ENCODE results near the gene SHPK.

SHPK gene

DNA sequence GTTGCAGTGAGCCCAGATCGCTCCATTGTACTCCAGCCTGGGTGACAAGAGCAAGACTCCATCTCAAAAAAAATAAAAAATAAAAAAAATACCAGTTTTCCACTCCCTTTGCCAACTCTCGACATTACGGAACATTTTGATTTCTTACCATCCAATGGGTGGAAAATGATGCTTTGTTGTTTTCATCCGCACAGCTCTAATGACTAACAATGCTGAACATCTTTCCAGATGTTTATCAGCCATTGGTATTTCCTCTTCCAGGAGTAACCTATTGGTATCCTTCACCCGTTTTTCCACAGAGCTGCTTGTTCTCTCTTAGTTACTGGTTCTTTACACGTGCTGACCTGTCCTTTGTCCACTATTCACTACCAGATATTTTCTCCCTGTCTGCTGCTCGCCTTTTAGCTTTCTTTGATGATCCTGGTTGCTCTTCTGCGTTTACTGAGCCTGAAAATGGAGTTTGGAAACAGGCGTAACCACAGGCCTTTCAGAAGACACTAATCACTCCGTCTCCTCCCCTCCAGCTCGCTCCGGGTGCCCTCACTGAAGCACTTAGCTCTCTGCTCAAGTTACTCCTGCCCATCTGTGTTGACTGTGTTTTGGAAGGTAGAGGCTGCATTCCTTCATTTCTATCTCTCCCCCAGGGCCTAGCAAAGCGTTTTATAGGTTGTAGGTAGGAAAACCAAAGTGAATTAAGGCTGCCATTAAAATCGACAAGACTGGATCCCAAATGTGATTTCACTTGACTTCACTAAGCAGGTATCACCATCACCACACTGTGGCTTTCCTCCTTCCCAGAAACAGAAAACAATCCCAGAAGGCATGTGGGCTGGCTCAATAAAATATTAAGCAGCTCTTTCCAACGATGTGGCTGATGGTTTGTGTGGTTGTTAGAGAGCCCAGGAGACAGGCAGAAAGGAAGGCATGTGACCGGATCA, 8.9 kb downstream of the SHPK start:
- FAIRE-seq (no peak), DNase-seq (ENCODE audit: insufficient read length, low spot score) (no peak)
- no peak for TF ChIP-seq POLR2A (IDR thresholded peaks at IDR 0.05; ENCODE audit: low read depth, low read length)

DNA sequence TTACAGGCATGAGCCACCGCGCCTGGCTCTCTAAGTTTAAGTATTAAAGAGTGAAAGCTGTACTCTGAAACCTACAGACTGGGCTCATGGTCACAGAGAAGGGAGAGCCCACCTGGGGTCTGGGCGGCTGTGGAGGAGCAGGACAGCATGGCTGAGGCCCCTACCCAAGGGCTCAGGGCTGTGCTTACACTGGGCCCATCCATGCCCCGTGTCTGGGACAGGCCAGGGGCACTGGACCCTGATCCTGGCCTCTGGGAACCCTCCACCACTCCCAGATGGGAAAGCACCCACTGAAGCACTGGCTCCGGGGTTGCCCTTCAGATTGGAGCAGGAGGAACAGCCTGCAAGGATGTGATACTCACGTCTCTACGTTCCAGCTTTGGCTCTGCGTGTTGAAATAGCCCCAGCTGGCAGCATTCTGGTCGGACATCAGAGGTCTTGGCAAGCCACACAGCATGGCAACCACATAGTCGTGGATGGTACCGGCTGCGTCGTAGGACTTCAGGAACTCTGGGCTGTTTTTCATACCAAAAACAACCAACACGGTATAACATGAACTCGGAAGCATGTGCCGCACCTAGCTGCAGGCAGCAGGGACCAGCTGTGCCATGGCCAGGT, 13.0 kb downstream of the SHPK start:
- DNase-seq (ENCODE audit: insufficient read length, low spot score) (no peak), FAIRE-seq (no peak)
- TF ChIP-seq POLR2A (IDR thresholded peaks at IDR 0.05; ENCODE audit: low read depth, low read length) = no peak

DNA sequence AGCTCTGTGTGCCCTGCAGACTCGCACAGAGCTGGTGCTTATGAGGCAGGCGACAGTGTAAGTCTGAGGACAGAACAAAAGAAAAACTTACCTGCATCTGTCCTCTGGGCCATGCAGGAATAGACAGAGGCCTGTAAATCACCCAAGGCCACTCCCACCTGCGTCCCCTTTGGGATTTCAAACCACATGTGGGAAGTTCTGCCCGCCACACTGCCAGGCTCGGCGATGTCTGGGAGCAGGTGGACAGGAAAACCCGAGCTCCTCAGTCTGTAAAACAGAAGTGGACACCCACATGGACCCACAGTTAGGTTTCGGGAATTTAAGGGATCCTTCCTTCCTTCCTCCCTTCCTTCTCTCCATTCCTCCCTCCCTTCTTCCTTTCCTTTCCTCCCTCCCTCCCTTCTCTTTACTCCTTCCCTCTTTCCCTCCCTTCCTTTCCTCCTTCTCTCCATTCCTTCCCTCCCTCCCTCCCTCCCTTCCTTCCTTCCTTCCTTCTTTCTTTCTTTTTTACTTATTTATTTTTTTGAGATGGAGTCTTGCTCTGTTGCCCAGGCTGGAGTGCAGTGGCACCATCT, 14.8 kb downstream of the SHPK start:
- FAIRE-seq = no peak
- no peak for TF ChIP-seq POLR2A (IDR thresholded peaks at IDR 0.05; ENCODE audit: low read depth, low read length)
- DNase-seq (ENCODE audit: insufficient read length, low spot score) = no peak

DNA sequence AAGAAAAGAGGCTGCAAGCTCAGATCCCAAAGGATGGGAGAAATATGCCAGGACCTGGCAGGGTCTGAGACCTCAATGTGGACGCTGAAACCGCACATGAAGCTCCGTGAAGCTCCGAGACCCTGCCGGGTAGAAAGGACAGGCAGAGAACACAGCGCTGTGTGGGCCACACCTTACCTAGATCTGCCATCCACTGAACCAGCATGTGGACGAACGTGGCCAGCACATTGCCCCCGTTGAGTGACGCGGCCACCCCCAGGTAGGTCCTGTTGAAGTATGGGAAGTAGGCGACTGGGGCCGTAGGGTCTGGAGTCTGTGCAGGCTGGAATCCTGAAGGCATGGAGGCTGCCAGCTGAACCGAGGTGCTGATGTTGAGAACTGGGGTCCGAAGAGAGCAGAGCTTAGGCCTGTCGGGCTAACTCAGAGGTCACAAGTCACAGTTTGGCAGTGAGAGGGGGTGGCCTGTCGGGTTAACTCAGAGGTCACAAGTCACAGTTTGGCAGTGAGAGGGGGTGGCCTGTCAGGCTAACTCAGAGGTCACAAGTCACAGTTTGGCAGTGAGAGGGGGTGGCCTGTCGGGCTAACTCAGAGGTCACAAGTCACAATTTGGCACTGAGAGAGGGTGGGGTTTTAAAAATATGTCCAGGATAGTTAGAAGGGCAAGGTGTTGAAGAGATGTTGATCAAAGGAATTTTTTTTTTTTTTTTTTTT, 20.7 kb downstream of the SHPK start:
- DNase-seq (ENCODE audit: insufficient read length, low spot score) (no peak), FAIRE-seq (no peak)
- no peak for TF ChIP-seq POLR2A (IDR thresholded peaks at IDR 0.05; ENCODE audit: low read depth, low read length)

DNA sequence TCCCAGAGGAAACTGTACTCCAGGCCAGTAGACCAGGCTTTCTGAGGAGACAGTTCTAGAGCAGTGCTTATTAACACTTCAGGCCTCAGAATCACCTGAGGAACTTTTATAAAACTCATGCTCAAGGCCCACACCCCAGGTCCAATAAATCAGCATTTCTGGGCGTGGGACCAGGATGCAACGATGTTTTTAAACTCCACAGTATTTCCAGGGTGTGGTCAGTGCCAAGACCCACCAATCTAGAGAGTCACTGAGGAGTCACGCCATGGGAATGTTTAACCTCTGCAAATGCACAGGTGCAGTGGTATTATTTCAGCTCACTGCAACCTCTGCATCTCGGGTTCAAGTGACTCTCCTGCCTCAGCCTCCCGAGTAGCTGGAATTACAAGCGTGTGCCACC, 22.9 kb downstream of the SHPK start:
- DNase-seq (ENCODE audit: insufficient read length, low spot score) (no peak), FAIRE-seq (no peak)
- TF ChIP-seq POLR2A (IDR thresholded peaks at IDR 0.05; ENCODE audit: low read depth, low read length) = no peak

DNA sequence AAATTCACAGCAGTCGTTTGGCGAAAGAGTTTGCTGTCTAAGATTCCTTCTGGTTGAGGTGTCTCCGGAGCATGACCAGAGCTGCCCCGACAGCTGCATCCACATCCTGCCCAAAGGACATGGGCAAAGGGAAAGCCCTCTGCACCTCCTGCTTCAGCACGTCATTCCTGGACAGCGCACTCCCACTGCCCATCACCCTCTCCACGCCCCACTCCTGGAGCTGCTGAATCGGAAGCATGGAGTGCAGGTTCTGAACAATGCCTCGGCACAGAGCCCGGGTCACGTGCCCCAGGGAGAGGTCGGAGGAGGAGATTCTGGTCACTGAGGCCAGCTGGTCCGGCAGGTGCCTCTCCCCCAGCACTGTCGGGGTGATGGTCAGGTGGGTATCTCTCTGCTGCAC, 25.5 kb downstream of the SHPK start:
- DNase-seq (ENCODE audit: insufficient read length, low spot score) = no peak
- FAIRE-seq = no peak
- no peak for TF ChIP-seq POLR2A (IDR thresholded peaks at IDR 0.05; ENCODE audit: low read depth, low read length)

DNA sequence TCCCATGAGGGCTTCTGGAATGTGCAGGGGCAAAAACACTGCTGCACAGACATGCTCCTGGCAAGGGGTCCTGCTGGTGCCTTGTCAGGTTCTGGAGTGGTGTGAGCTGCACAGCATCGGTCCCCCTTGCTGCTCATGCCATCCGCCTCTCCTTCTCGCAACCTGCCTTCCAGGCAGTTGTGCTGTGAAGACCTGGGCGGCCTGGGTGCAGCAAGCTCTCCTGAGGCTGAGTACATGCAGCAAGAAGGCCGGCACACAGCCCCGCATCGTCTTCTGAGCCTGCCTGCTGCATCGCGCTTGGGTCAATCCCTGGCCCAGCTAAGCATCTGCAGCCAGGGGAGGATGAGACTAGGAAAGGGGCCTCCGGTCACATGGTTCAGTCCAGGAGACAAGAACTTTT, 26.4 kb downstream of the SHPK start:
- DNase-seq (ENCODE audit: insufficient read length, low spot score) (no peak), FAIRE-seq (no peak)
- TF ChIP-seq POLR2A (IDR thresholded peaks at IDR 0.05; ENCODE audit: low read depth, low read length) = no peak

DNA sequence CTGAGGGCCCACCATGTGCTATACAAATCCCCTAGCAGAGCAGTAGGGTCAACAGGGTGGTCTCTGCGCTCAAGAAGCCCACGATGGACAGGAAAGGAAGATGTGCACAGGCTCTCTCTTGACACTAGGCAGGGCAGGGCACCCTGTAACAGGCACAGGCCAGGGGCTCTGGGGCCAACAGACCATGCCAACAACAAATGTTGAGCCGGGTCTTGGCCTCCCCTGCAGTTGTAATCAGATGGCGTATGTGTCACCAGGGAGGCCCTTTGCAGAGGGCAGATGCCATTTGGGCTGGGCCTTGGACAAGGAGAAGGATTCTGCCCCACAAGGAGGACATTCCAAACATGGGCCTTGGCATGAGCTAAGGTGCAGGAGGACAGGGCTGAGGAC, 32.2 kb downstream of the SHPK start:
- FAIRE-seq (no peak), DNase-seq (ENCODE audit: insufficient read length, low spot score) (no peak)
- TF ChIP-seq POLR2A (IDR thresholded peaks at IDR 0.05; ENCODE audit: low read depth, low read length) = no peak

DNA sequence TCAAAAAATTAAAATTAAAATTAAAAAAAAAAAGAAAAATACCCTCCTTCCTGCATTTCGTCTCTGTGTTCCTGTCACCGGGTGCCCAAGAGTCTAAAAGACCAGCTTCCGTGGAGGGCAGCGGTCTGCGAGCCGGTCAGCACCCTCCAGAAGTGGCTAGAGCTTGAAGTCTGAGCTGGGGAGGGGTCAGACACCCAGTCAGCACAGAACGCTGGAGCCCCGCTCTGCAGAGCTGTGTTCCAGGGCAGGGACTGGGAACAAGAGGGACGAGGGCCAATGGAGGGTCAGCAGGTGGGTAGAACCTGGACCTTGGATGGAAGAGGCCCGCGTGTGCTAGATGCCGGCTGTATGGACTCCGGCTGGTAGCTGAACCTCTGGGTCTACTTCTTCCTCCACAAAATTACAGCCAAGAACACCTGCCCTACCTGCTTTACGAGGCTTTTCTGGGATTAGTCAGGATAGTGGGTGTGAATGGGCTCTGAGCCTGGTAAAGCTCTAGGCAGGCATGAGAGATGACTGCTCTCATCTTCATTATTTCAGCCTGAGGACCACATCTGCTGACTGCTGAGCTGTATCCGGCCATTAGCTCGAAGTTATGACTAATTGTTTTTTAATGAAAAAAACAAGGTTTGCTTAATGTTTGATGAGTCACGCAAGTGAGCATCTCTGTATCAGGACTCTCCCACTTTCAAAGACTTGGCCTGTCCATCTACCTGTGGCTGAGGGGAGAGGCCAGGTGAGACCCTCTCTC, 32.8 kb downstream of the SHPK start:
- no peak for TF ChIP-seq POLR2A (IDR thresholded peaks at IDR 0.05; ENCODE audit: low read depth, low read length)
- FAIRE-seq = peak; percentile 23
- DNase-seq (ENCODE audit: insufficient read length, low spot score) = peak; percentile 48

DNA sequence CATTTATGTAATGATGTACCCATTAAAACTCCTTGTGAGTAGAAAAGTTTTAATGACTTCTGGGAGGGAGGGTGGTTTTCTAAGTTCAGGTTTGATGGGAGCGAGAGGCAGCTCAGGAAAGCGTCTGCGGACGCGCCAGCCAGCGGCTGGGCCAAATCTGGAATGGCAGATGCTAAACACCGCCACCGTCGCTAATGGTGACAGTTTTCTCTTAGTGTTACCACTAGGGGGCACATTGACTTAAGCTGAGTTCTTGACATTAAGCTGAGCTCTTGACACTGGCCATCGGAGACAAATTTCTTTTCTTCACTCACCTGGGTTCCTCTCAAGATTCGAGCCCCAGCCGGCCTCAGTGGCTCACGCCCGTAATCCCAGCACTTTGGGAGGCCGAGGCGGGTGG, 33.6 kb downstream of the SHPK start:
- FAIRE-seq = no peak
- no peak for DNase-seq (ENCODE audit: insufficient read length, low spot score)

DNA sequence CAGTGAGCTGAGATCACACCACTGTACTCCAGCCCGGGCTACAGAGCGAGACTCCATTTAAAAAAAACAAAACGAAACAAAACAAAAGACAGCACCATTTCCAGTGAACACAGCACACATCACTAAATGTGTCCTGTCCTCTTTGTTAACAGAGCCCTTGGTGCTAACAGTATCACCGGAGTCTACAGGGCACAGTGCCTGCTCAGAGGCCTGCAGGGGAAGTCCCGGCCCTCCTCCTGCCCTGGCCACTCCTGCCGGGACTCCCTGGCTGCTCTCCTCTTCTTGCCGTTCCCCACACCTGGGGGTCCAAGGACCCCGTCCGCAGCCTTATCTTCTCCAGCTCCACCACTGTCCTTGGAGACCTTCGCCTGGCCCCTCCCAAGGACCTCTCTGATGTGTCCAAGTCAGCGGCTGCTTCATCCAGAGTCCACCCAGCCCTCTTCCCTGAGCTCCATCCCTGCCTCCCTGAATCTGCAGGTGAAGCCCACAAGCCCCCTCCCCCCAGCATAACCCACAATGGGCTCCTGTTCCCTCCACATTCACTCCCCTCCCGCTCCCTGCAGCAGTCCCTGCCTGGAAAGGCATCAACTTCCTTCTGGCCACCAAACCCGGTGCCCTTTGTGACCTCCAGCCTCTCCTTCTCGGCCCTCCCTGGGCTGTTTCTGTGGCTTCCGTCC, 35.4 kb downstream of the SHPK start:
- TF ChIP-seq POLR2A (IDR thresholded peaks at IDR 0.05; ENCODE audit: low read depth, low read length) = no peak
- DNase-seq (ENCODE audit: insufficient read length, low spot score) (no peak), FAIRE-seq (no peak)

More for the DNA sequence above, 33.6 kb downstream of the SHPK start:
- no peak for TF ChIP-seq POLR2A (IDR thresholded peaks at IDR 0.05; ENCODE audit: low read depth, low read length)

DNA sequence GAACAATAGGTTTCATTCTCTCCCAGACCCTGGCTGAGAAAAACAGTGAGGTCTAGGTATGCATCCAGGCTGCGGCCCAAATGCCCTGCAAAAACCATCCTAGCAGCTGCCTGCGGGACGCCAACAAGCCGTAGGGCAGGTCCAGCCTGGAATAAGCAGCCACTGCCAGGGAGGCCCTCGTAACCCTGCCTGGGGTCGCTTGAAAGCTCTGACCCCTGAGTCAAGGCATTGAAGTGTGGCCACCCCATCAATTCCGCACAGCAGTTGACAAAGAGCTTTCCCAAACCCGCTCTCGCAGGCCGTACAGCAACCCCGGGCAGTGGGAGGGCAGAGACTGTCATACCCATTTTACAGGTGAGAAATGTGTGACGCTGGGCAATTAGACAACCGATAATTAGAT, 38.0 kb downstream of the SHPK start:
- no peak for DNase-seq (ENCODE audit: insufficient read length, low spot score)
- TF ChIP-seq POLR2A (IDR thresholded peaks at IDR 0.05; ENCODE audit: low read depth, low read length) = no peak
- no peak for FAIRE-seq

Data from H54 (cell line).